Neural progenitor cell (in vitro differentiated cells): Measurements from ENCODE around the gene HSPA12A.

Experiments used
- CTCF ChIP-seq: fragments of 200-600 bp; sonication (generic); IDR thresholded peaks from 2 replicates; pipeline ENCODE4 v1.5.1; 2017; ENCODE audit warnings: antibody characterized with exemption, mild to moderate bottlenecking
- EZH2 ChIP-seq: fragments of 200-600 bp; sonication (generic); IDR thresholded peaks from 2 replicates; pipeline ENCODE4 v1.6.1; 2017; ENCODE audit warnings: antibody characterized with exemption, mild to moderate bottlenecking, moderate library complexity
- EZH2phosphoT487 ChIP-seq: fragments of 200-600 bp; sonication (generic); IDR thresholded peaks from 2 replicates; pipeline ENCODE4 v1.6.1; 2017; ENCODE audit warnings: antibody characterized with exemption

GRCh38 chr10:116705498-116705897, 36.9 kb downstream of the HSPA12A start:
- TF ChIP-seq CTCF (no peak), EZH2 (no peak), EZH2phosphoT487 (no peak)
